DND-41 (cell line): ENCODE data around the gene OR5J2.

ENCODE experiments used
- ATAC-seq: fragments of 200-7000 bp; cut with Tn5 transposase; 3 replicates; pipeline ENCODE4 v1.9.1; 2021; ENCODE audit warnings: low read depth; ENCODE audit not compliant: insufficient read depth
- DNase-seq: peaks from one replicate; pipeline ENCODE4 v3.0.0-alpha.2; 2020
- H2AFZ ChIP-seq: 2 replicates; pipeline ENCODE4 v1.6.0; 2012; ENCODE audit warnings: low read depth, low read length
- H3K27ac ChIP-seq: 2 replicates; pipeline ENCODE4 v1.5.1; 2012; ENCODE audit warnings: low read length, inconsistent platforms
- H3K27me3 ChIP-seq: fragments of 200-600 bp; sonication (generic); 2 replicates; pipeline ENCODE4 v1.6.0; 2012; ENCODE audit warnings: low read length, mild to moderate bottlenecking, inconsistent platforms; ENCODE audit not compliant: insufficient read depth, poor library complexity
- H3K36me3 ChIP-seq: 2 replicates; pipeline ENCODE4 v1.5.1; 2012; ENCODE audit warnings: low read length, inconsistent platforms; ENCODE audit not compliant: insufficient read depth
- H3K4me1 ChIP-seq: 2 replicates; pipeline ENCODE4 v1.5.1; 2012; ENCODE audit warnings: mild to moderate bottlenecking, low read length; ENCODE audit not compliant: insufficient read depth
- H3K4me2 ChIP-seq: 2 replicates; pipeline ENCODE4 v1.6.0; 2012; ENCODE audit warnings: mild to moderate bottlenecking, moderate library complexity, low read length, inconsistent platforms; ENCODE audit not compliant: insufficient read depth
- H3K4me3 ChIP-seq, 2 experiments: fragments of 200-600 bp in 1 of 2; shearing (Covaris generic) in 1 of 2; 2 replicates each; pipeline ENCODE4 v1.5.1; 2012 to 2016; ENCODE audit warnings: inconsistent platforms in 2 of 2, low read length in 2 of 2, mild to moderate bottlenecking in 2 of 2, low read depth in 1 of 2, moderate library complexity in 1 of 2
- H3K79me2 ChIP-seq: 2 replicates; pipeline ENCODE4 v1.6.0; 2012; ENCODE audit warnings: low read length, inconsistent platforms; ENCODE audit not compliant: insufficient read depth
- H3K9ac ChIP-seq: 2 replicates; pipeline ENCODE4 v1.6.0; 2012; ENCODE audit warnings: low read depth, mild to moderate bottlenecking, inconsistent platforms, low read length, moderate library complexity
- H3K9me3 ChIP-seq: 2 replicates; pipeline ENCODE4 v1.5.1; 2012; ENCODE audit warnings: low read length, moderate library complexity, mild to moderate bottlenecking, inconsistent platforms; ENCODE audit not compliant: insufficient read depth, severe bottlenecking
- H4K20me1 ChIP-seq: 2 replicates; pipeline ENCODE4 v1.6.0; 2012; ENCODE audit warnings: low read length; ENCODE audit not compliant: insufficient read depth
- CTCF ChIP-seq: IDR thresholded peaks from 2 replicates; pipeline ENCODE4 v1.5.1; 2012; ENCODE audit warnings: borderline replicate concordance, low read length, moderate library complexity, mild to moderate bottlenecking; ENCODE audit not compliant: poor library complexity, severe bottlenecking; ENCODE audit errors: extremely low read depth
- EZH2 ChIP-seq: IDR thresholded peaks from 3 replicates; pipeline ENCODE4 v1.6.1; 2012; ENCODE audit warnings: borderline replicate concordance, low read depth, mild to moderate bottlenecking, moderate library complexity, low read length, inconsistent platforms; ENCODE audit not compliant: severe bottlenecking

OR5J2 gene

GRCh38 chr11:56152333-56152732 lies 24.1 kb upstream of the OR5J2 start:
- no peak overlapping the region for H3K4me3 ChIP-seq
- no peaks in the 10 kb centered on the region for H3K79me2 ChIP-seq
- no peaks in the 10 kb centered on the region for H3K9me3 ChIP-seq
- no peak overlapping the region for H3K9ac ChIP-seq
- TF ChIP-seq EZH2 (no peak), CTCF (no peak)
- H3K27me3 ChIP-seq: no peaks in the 10 kb centered on the region
- no peaks in the 10 kb centered on the region for H3K36me3 ChIP-seq
- no peaks in the 10 kb centered on the region for H3K4me1 ChIP-seq
- H3K27ac ChIP-seq: no peak overlapping the region
- no peaks in the 10 kb centered on the region for H4K20me1 ChIP-seq
- DNase-seq (no peak), ATAC-seq (no peak)
- no peak overlapping the region for H2AFZ ChIP-seq
- H3K4me2 ChIP-seq: no peak overlapping the region

GRCh38 chr11:56160217-56160616 lies 16.2 kb upstream of the OR5J2 start, which contains the start of gene OR8K5:
Gene OR8K5 (minus strand): TSS chr11:56160317. CDS start chr11:56160317, 0 bp downstream.
- no peak within 1 kb of the TSS for H3K27ac ChIP-seq
- no peak within 1 kb of the TSS for H3K4me2 ChIP-seq
- no peaks in the 10 kb centered on the region for H4K20me1 ChIP-seq
- ATAC-seq (no peak), DNase-seq (no peak)
- TF ChIP-seq EZH2 (no peak), CTCF (no peak)
- no peaks in the 10 kb centered on the region for H3K27me3 ChIP-seq
- H3K79me2 ChIP-seq: no peaks in the 10 kb centered on the region
- H3K36me3 ChIP-seq: no peaks in the 10 kb centered on the region
- no peak within 1 kb of the TSS for H3K4me3 ChIP-seq
- no peak within 1 kb of the TSS for H2AFZ ChIP-seq
- no peak within 1 kb of the TSS for H3K9ac ChIP-seq
- H3K9me3 ChIP-seq: no peaks in the 10 kb centered on the region
- H3K4me1 ChIP-seq: no peaks in the 10 kb centered on the region

GRCh38 chr11:56163804-56164203 lies 12.6 kb upstream of the OR5J2 start:
- TF ChIP-seq CTCF (no peak), EZH2 (no peak)
- no peak for DNase-seq
- Histone ChIP-seq H4K20me1 (no peaks in the 10 kb centered on the region), H3K79me2 (no peaks in the 10 kb centered on the region), H3K4me1 (no peaks in the 10 kb centered on the region), H3K27me3 (no peaks in the 10 kb centered on the region), H3K4me2 (no peak overlapping the region), H3K27ac (no peak overlapping the region), H3K9ac (no peak overlapping the region), H2AFZ (no peak overlapping the region), H3K36me3 (no peaks in the 10 kb centered on the region), H3K4me3 (no peak overlapping the region), H3K9me3 (no peaks in the 10 kb centered on the region)
- no peak for ATAC-seq

GRCh38 chr11:56172256-56172830 lies 4.1 kb upstream of the OR5J2 start:
- no peaks in the 10 kb centered on the region for H3K9me3 ChIP-seq
- TF ChIP-seq EZH2: no peak
- H3K9ac ChIP-seq: no peak overlapping the region
- ATAC-seq: no peak
- no peak overlapping the region for H3K4me3 ChIP-seq
- H3K36me3 ChIP-seq: no peaks in the 10 kb centered on the region
- no peak overlapping the region for H3K4me2 ChIP-seq
- no peak overlapping the region for H3K27ac ChIP-seq
- no peak overlapping the region for H2AFZ ChIP-seq
- no peaks in the 10 kb centered on the region for H4K20me1 ChIP-seq
- no peaks in the 10 kb centered on the region for H3K79me2 ChIP-seq
- DNase-seq: no peak
- H3K27me3 ChIP-seq: no peaks in the 10 kb centered on the region
- H3K4me1 ChIP-seq: no peaks in the 10 kb centered on the region
